HG02943 (cell line): ENCODE results near the gene BCKDHB.

Experiments used
- ATAC-seq: cut with Tn5 transposase; IDR thresholded peaks from one replicate; pipeline ENCODE4 v1.9.1; 2021; ENCODE audit warnings: mild to moderate bottlenecking, low read depth, moderate library complexity; ENCODE audit not compliant: unreplicated experiment

The BCKDHB gene

GRCh38 chr6:80145921-80146320 is 39.5 kb downstream of the BCKDHB start:
- ATAC-seq = peak; percentile 15

- ATAC-seq = no peak
Measured at GRCh38 chr6:80148220-80148619, 41.7 kb downstream of the BCKDHB start.

GRCh38 chr6:80151635-80152034 is 45.2 kb downstream of the BCKDHB start:
- no peak for ATAC-seq

- ATAC-seq = no peak
Measured at GRCh38 chr6:80154160-80154559, 47.7 kb downstream of the BCKDHB start.

GRCh38 chr6:80156221-80156620 is 49.8 kb downstream of the BCKDHB start:
- ATAC-seq = no peak

- ATAC-seq = no peak
Measured at GRCh38 chr6:80158478-80158989, 52.1 kb downstream of the BCKDHB start.

GRCh38 chr6:80161434-80161833 is 55.0 kb downstream of the BCKDHB start:
- no peak for ATAC-seq

- peak; percentile 67 for ATAC-seq
Measured at GRCh38 chr6:80163754-80164187, 57.3 kb downstream of the BCKDHB start.

GRCh38 chr6:80165143-80165542 is 58.7 kb downstream of the BCKDHB start:
- ATAC-seq = peak; percentile 95

- no peak for ATAC-seq
Measured at GRCh38 chr6:80165819-80166218, 59.3 kb downstream of the BCKDHB start.

GRCh38 chr6:80170433-80170832 is 64.0 kb downstream of the BCKDHB start:
- ATAC-seq = no peak

GRCh38 chr6:80173411-80173810 is 66.9 kb downstream of the BCKDHB start:
- no peak for ATAC-seq

- peak; percentile 64 for ATAC-seq
Measured at GRCh38 chr6:80174900-80175572, 68.6 kb downstream of the BCKDHB start.

- no peak for ATAC-seq
Measured at GRCh38 chr6:80179695-80180094, 73.2 kb downstream of the BCKDHB start.

- ATAC-seq = no peak
Measured at GRCh38 chr6:80181352-80182081, 75.0 kb downstream of the BCKDHB start.

GRCh38 chr6:80182308-80182707 is 75.8 kb downstream of the BCKDHB start:
- ATAC-seq = no peak

- no peak for ATAC-seq
Measured at GRCh38 chr6:80183019-80183795, 76.7 kb downstream of the BCKDHB start.

- ATAC-seq = no peak
Measured at GRCh38 chr6:80185492-80185891, 79.0 kb downstream of the BCKDHB start.

GRCh38 chr6:80186082-80186481 is 79.6 kb downstream of the BCKDHB start:
- ATAC-seq = no peak

- ATAC-seq = no peak
Measured at GRCh38 chr6:80196906-80197305, 90.4 kb downstream of the BCKDHB start.

GRCh38 chr6:80197474-80197873 is 91.0 kb downstream of the BCKDHB start:
- no peak for ATAC-seq
